ENCODE data around the gene BCL2. TPM values are rescaled to one million over a fixed set of nuclear protein-coding genes. Genes with fewer than 3 reads are reported as not detected.
"Not testable (repeated sequence)": the region's sequence is repeated elsewhere in the genome, so short reads cannot be mapped to it uniquely, and the experiment has no call there.

BCL2 gene
- total RNA-seq, 1 experiment from 2014 or later: 2.2 TPM

- no peak for DNase-seq (ENCODE audit: low read depth)
Measured at GRCh38 chr18:63198868-63199742, 120.5 kb downstream of the BCL2 start.

- DNase-seq (ENCODE audit: low read depth): no peak
Measured at GRCh38 chr18:63198098-63198760, 121.3 kb downstream of the BCL2 start.

GRCh38 chr18:63197246-63197869 is 122.2 kb downstream of the BCL2 start:
- DNase-seq (ENCODE audit: low read depth): no peak

GRCh38 chr18:63195326-63196159 is 124.0 kb downstream of the BCL2 start:
- DNase-seq (ENCODE audit: low read depth): no peak

- DNase-seq (ENCODE audit: low read depth): no peak
Measured at GRCh38 chr18:63192885-63193349, 126.7 kb downstream of the BCL2 start.

- DNase-seq (ENCODE audit: low read depth): no peak
Measured at GRCh38 chr18:63192126-63192884, 127.3 kb downstream of the BCL2 start.

GRCh38 chr18:63191413-63191812 is 128.2 kb downstream of the BCL2 start:
- DNase-seq (ENCODE audit: low read depth): no peak

- not testable (repeated sequence) for DNase-seq (ENCODE audit: low read depth)
Measured at GRCh38 chr18:63190838-63191237, 128.7 kb downstream of the BCL2 start.

GRCh38 chr18:63189817-63190216 is 129.8 kb downstream of the BCL2 start:
- no peak for DNase-seq (ENCODE audit: low read depth)

- no peak for DNase-seq (ENCODE audit: low read depth)
Measured at GRCh38 chr18:63189041-63189440, 130.5 kb downstream of the BCL2 start.

- no peak for DNase-seq (ENCODE audit: low read depth)
Measured at GRCh38 chr18:63187791-63188460, 131.6 kb downstream of the BCL2 start.

GRCh38 chr18:63187223-63187574 is 132.4 kb downstream of the BCL2 start:
- no peak for DNase-seq (ENCODE audit: low read depth)

GRCh38 chr18:63186520-63187222 is 132.9 kb downstream of the BCL2 start:
- DNase-seq (ENCODE audit: low read depth): no peak

- no peak for DNase-seq (ENCODE audit: low read depth)
Measured at GRCh38 chr18:63185984-63186383, 133.6 kb downstream of the BCL2 start.

- no peak for DNase-seq (ENCODE audit: low read depth)
Measured at GRCh38 chr18:63183952-63184770, 135.4 kb downstream of the BCL2 start.

- no peak for DNase-seq (ENCODE audit: low read depth)
Measured at GRCh38 chr18:63183378-63183777, 136.2 kb downstream of the BCL2 start.

GRCh38 chr18:63182861-63183260 is 136.7 kb downstream of the BCL2 start:
- DNase-seq (ENCODE audit: low read depth): no peak

GRCh38 chr18:63182310-63182772 is 137.2 kb downstream of the BCL2 start:
- DNase-seq (ENCODE audit: low read depth): no peak

All from Daoy (cell line).